Measurements from ENCODE around the gene POLR2F.

DNA sequence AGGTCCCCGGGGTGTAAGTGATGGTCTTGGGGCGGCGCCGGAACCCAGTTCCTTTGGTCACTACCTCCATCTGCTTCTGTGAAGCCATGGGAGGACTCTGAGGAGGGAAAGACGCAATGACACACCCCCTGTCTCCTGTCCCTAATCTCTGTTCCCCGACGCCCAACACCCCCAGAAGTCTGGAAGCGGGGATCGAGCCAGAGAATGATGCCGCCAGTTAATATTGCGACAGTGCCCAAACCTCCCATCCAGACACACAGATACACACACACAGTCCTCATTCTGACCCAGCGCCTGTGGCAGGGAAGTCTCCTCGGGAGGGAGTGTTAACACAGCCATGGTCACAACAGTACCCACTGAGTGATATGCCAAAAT lies 450 bp upstream of the POLR2F start:
- TF ChIP-seq, protein P1, sequence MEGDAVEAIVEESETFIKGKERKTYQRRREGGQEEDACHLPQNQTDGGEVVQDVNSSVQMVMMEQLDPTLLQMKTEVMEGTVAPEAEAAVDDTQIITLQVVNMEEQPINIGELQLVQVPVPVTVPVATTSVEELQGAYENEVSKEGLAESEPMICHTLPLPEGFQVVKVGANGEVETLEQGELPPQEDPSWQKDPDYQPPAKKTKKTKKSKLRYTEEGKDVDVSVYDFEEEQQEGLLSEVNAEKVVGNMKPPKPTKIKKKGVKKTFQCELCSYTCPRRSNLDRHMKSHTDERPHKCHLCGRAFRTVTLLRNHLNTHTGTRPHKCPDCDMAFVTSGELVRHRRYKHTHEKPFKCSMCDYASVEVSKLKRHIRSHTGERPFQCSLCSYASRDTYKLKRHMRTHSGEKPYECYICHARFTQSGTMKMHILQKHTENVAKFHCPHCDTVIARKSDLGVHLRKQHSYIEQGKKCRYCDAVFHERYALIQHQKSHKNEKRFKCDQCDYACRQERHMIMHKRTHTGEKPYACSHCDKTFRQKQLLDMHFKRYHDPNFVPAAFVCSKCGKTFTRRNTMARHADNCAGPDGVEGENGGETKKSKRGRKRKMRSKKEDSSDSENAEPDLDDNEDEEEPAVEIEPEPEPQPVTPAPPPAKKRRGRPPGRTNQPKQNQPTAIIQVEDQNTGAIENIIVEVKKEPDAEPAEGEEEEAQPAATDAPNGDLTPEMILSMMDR (IDR thresholded peaks at IDR 0.05; ENCODE audit: low read depth, low read length): no peak
- TF ChIP-seq EZH2phosphoT487 (IDR thresholded peaks at IDR 0.05; ENCODE audit: low read depth): no peak
